ENCODE measurements around the gene F11R.

The F11R gene

DNA sequence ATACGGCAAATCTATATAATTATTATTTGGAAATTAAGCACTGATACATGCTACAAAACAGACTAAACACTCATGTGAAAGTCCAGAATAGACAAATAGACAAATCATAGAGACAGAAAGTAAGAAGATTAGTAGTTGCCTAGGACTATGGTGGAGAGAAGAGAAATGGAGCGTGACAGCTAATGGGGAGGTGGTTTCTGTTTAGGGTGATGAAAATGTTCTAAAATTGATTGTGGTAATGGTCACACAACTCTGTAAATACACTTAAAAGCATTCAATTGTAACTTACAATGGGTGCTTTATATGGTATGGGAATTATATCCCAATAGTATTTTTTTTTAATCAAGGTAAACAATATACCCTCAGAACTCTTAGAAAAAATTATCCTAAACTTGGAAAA, 45.9 kb downstream of the F11R start:
- TF ChIP-seq FOXP2 (optimal IDR thresholded peaks at IDR 0.05; ENCODE audit: borderline replicate concordance, extremely low read depth, extremely low read length, insufficient read depth): no peak
- TF ChIP-seq POLR2AphosphoS5 (IDR thresholded peaks at IDR 0.05; ENCODE audit: low read depth, low read length): no peak
- TF ChIP-seq, protein P1, sequence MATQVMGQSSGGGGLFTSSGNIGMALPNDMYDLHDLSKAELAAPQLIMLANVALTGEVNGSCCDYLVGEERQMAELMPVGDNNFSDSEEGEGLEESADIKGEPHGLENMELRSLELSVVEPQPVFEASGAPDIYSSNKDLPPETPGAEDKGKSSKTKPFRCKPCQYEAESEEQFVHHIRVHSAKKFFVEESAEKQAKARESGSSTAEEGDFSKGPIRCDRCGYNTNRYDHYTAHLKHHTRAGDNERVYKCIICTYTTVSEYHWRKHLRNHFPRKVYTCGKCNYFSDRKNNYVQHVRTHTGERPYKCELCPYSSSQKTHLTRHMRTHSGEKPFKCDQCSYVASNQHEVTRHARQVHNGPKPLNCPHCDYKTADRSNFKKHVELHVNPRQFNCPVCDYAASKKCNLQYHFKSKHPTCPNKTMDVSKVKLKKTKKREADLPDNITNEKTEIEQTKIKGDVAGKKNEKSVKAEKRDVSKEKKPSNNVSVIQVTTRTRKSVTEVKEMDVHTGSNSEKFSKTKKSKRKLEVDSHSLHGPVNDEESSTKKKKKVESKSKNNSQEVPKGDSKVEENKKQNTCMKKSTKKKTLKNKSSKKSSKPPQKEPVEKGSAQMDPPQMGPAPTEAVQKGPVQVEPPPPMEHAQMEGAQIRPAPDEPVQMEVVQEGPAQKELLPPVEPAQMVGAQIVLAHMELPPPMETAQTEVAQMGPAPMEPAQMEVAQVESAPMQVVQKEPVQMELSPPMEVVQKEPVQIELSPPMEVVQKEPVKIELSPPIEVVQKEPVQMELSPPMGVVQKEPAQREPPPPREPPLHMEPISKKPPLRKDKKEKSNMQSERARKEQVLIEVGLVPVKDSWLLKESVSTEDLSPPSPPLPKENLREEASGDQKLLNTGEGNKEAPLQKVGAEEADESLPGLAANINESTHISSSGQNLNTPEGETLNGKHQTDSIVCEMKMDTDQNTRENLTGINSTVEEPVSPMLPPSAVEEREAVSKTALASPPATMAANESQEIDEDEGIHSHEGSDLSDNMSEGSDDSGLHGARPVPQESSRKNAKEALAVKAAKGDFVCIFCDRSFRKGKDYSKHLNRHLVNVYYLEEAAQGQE (IDR thresholded peaks at IDR 0.05; ENCODE audit: insufficient read depth in 1 of 2, low read depth in 2 of 2, low read length in 2 of 2): no peak
- no peak for TF ChIP-seq TAF1 (IDR thresholded peaks at IDR 0.05; ENCODE audit: borderline replicate concordance, insufficient read depth, low read length)
- TF ChIP-seq SIN3A (IDR thresholded peaks at IDR 0.05; ENCODE audit: borderline replicate concordance, insufficient read depth, low read length): no peak

DNA sequence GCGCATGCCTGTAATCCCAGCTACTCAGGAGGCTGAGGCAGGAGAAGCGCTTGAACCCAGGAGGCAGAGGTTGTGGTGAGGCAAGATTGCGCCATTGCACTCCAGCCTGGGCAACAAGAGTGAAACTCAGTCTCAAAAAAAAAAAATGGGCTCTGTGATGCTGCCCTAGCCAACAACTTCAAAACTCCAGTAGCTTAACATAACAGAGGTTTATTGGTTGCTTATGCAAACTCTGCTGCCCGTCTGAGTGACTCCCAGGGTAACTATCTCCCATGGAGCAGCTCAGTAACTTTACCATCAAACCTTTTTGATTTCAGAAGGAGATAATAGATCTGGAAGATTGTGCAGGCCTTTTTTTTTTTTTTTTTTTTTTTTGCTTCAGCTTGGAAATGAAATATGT, 47.5 kb downstream of the F11R start:
- TF ChIP-seq, protein P1 (IDR thresholded peaks at IDR 0.05; ENCODE audit: insufficient read depth in 1 of 2, low read depth in 2 of 2, low read length in 2 of 2): no peak
- TF ChIP-seq POLR2AphosphoS5 (IDR thresholded peaks at IDR 0.05; ENCODE audit: low read depth, low read length) (no peak), FOXP2 (optimal IDR thresholded peaks at IDR 0.05; ENCODE audit: borderline replicate concordance, extremely low read depth, extremely low read length, insufficient read depth) (no peak), TAF1 (IDR thresholded peaks at IDR 0.05; ENCODE audit: borderline replicate concordance, insufficient read depth, low read length) (no peak), SIN3A (IDR thresholded peaks at IDR 0.05; ENCODE audit: borderline replicate concordance, insufficient read depth, low read length) (no peak)

DNA sequence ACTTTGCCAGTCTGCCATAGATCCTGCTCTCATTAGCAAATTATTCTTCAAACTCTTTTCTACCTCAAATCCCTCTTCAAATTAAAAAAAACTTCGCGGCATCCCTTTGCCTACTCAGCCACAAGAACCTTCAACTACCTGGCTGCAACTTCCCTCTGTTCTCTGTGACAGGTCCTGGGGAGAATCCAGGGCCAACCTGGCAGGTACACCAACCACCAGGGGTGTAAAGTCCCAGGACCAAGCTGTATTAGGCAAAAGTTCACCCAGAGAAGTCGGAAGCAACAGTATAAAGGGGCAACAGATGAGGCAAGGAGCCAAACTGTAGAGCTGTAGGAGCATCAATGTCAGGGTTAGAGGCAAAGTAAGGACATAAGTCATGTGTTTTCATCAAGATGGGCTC, 48.0 kb downstream of the F11R start:
- TF ChIP-seq TAF1 (IDR thresholded peaks at IDR 0.05; ENCODE audit: borderline replicate concordance, insufficient read depth, low read length) (no peak), POLR2AphosphoS5 (IDR thresholded peaks at IDR 0.05; ENCODE audit: low read depth, low read length) (no peak), FOXP2 (optimal IDR thresholded peaks at IDR 0.05; ENCODE audit: borderline replicate concordance, extremely low read depth, extremely low read length, insufficient read depth) (no peak), SIN3A (IDR thresholded peaks at IDR 0.05; ENCODE audit: borderline replicate concordance, insufficient read depth, low read length) (no peak)

DNA sequence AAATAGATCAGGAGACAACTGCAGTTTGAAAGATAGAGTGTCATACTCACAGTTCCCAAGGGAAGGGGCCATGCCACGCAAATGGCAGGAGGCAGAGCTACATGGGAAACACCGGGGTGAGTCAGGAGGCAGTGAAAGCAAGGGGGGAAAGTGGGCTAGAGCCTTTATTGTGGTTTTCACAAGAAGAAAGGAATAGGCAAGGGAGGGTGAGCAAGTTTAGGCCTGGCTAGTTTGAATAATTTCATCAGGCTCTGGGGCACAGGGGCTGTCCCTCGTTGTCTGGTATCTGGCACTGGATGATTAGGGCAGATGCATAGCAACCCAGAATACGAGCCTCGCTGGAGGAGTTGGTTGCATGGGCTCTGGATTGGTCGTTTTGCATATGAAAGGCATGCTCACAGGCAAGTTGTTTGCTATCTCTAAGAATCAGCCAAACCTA, 49.3 kb downstream of the F11R start:
- no peak for TF ChIP-seq POLR2AphosphoS5 (IDR thresholded peaks at IDR 0.05; ENCODE audit: low read depth, low read length)

DNA sequence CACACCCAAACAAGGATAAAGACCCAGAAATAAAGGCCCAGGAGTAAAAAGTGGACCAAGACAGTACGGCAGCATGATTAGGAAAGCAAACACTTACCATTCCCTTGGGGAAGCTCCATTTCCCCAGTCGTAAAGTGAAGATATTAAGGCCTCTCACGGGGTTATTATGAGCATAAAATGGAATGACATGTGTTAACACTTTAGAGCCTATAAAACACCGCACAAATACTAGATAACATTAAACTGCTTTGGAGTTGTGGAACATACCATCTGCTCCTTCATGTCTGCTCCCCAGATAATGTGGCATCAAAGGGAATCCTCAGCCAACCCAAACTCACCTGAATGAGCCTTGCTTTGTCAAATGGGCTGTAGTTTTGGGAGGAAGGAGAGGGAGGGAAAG, 57.4 kb downstream of the F11R start:
- TF ChIP-seq POLR2AphosphoS5 (IDR thresholded peaks at IDR 0.05; ENCODE audit: low read depth, low read length): no peak
- TF ChIP-seq, protein P1 (IDR thresholded peaks at IDR 0.05; ENCODE audit: insufficient read depth in 1 of 2, low read depth in 2 of 2, low read length in 2 of 2): no peak
- TF ChIP-seq TAF1 (IDR thresholded peaks at IDR 0.05; ENCODE audit: borderline replicate concordance, insufficient read depth, low read length): no peak

DNA sequence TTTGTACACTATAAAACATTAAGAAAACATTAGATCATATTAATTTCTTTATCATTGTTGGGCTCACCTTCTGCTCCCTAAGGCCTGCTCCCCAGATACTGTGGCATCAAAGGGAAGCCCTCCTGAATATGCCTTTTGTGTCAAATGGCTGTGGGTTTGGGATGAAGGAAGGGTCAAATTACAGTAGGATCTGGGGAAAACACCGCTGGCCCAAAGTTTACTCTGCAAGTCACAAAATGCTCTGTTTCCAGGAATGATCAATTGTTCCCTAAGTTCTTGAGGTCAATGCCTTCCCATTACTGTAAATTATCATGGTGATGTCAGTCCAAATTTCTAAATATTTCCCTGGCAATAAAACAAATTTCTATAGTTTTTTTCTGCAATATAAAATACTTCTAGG, 59.5 kb downstream of the F11R start:
- TF ChIP-seq SIN3A (IDR thresholded peaks at IDR 0.05; ENCODE audit: borderline replicate concordance, insufficient read depth, low read length) (no peak), FOXP2 (optimal IDR thresholded peaks at IDR 0.05; ENCODE audit: borderline replicate concordance, extremely low read depth, extremely low read length, insufficient read depth) (no peak), TAF1 (IDR thresholded peaks at IDR 0.05; ENCODE audit: borderline replicate concordance, insufficient read depth, low read length) (no peak), POLR2AphosphoS5 (IDR thresholded peaks at IDR 0.05; ENCODE audit: low read depth, low read length) (no peak)
- TF ChIP-seq, protein P1 (IDR thresholded peaks at IDR 0.05; ENCODE audit: insufficient read depth in 1 of 2, low read depth in 2 of 2, low read length in 2 of 2): no peak

All from PFSK-1 (cell line).